Psoas muscle (tissue), 8 donors: ENCODE measurements around the gene RHOBTB3. TPM values are rescaled to one million over a fixed set of nuclear protein-coding genes. Genes with fewer than 3 reads are reported as not detected.
A peak's percentile ranks its signal among the peaks of the same experiment; 100 is the strongest.

Source experiments
- ATAC-seq, 4 donors: fragments of 200-7000 bp; cut with Tn5 transposase; one replicate each; pipeline ENCODE4 v1.9.1; 2020; ENCODE audit warnings: moderate library complexity in 3 of 4, mild to moderate bottlenecking in 2 of 4
- DNase-seq, 2 donors: peaks; one replicate each; pipeline ENCODE4 v3.0.0-alpha.2; 2020
- H3K27ac ChIP-seq: fragments of 200-600 bp; one replicate; pipeline ENCODE4 v1.8.0; 2022
- H3K27me3 ChIP-seq, 3 donors: fragments of 200-600 bp in 1 of 3; one replicate each; pipeline versions ENCODE4 v1.6.1 to v1.8.0; 2013 to 2022; ENCODE audit warnings: low read length in 2 of 3, mild to moderate bottlenecking in 2 of 3, moderate library complexity in 1 of 3; ENCODE audit not compliant: insufficient read depth in 3 of 3
- H3K36me3 ChIP-seq, 2 donors: fragments of 200-600 bp in 1 of 2; one replicate each; pipeline versions ENCODE4 v1.6.1 to v1.8.0; 2013 to 2022; ENCODE audit warnings: low read depth in 1 of 2, mild to moderate bottlenecking in 1 of 2, moderate library complexity in 1 of 2; ENCODE audit not compliant: insufficient read depth in 1 of 2
- H3K4me1 ChIP-seq: fragments of 200-600 bp; one replicate; pipeline ENCODE4 v1.8.0; 2022
- H3K4me3 ChIP-seq: fragments of 200-600 bp; one replicate; pipeline ENCODE4 v1.8.0; 2022; ENCODE audit warnings: mild to moderate bottlenecking
- H3K9me3 ChIP-seq: fragments of 200-600 bp; one replicate; pipeline ENCODE4 v1.8.0; 2022
- CTCF ChIP-seq: fragments of 200-600 bp; IDR thresholded peaks from one replicate; pipeline ENCODE4 v1.8.0; 2022; ENCODE audit warnings: antibody characterized with exemption
- WGBS, 3 donors: extraction: QIAGEN DNeasy Blood & Tissue Kit; methylation state at CpG; one replicate each; pipeline versions ENCODE4 v1.1.6 to v1.1.7; 2013; 5-methylcytosine and 5-hydroxymethylcytosine counted together
- intact Hi-C, 2 donors: fragments of 100-400 bp; cut with DNase I; formaldehyde crosslinking; loops; one replicate each; pipeline versions ENCODE4 v1.11.0 to v1.14.2; 2022
- polyA plus RNA-seq, 3 donors: library from polyadenylated mRNA; stranded (reverse); fragments of 200-250 nt; gene quantifications; one replicate each; pipeline ENCODE4 v1.2.3, GENCODE V29; 2013
- total RNA-seq, 4 donors: library from RNA; stranded (reverse); fragmentation: NEBNext Ultra II Directional in 2 of 4; extraction: Animal tissue kit (Norgen Biotek cat#: 25700) in 2 of 4; gene quantifications; one replicate each; pipeline versions ENCODE4 v1.2.1 to v1.2.4, GENCODE V29; 2021 to 2023
- donor health status: healthy with polysubstance abuse.
- donor health status: DM: no; HTN: no; CAD: no; lungs with moderate emphysema.
- donor health status: Bipolar disorder and iron deficiency.
- donor health status: healthy.
- donor health status: DM: yes; HTN: yes; CAD: no.
- donor health status: DM: no; HTN: no; CAD: no.
- donor health status: DM: no; HTN: no; CAD: no.
- donor health status: DM: yes; HTN: yes; CAD: no.

RHOBTB3 gene
- total and polyA plus RNA-seq, 7 donors, result 19.0 to 86.0 (median 53.2) TPM

- no peak overlapping the region for H3K4me3 ChIP-seq
- TF ChIP-seq CTCF, result no peak
- H3K4me1 ChIP-seq, result peaks cover 50% of the 10 kb centered on the region
- no peaks in the 10 kb centered on the region for H3K27me3 ChIP-seq
- peak; percentile 23 to 63 (median 47) for ATAC-seq
- intact Hi-C loops, result no loop called here
- H3K9me3 ChIP-seq, result no peaks in the 10 kb centered on the region
- peak; percentile 49 to 87 for DNase-seq
- H3K36me3 ChIP-seq, result no peaks in the 10 kb centered on the region
- WGBS, 3 donors, result 62 to 78% (median 64%) methylated on average over 8 of the region's 8 CpGs
- peak overlapping the region; percentile 97 for H3K27ac ChIP-seq
These were observed 106.9 kb downstream of the RHOBTB3 start for GRCh38 chr5:95838001-95838520.

- H3K4me1 ChIP-seq, result peaks cover 55% of the 10 kb centered on the region
- DNase-seq (no peak), ATAC-seq (no peak)
- intact Hi-C loops, result no loop called here
- no peaks in the 10 kb centered on the region for H3K27me3 ChIP-seq
- no peaks in the 10 kb centered on the region for H3K36me3 ChIP-seq
- H3K9me3 ChIP-seq, result no peaks in the 10 kb centered on the region
- WGBS, 3 donors, result 64 to 100% (median 79%) methylated on average over 1 of the region's 1 CpG
- no peak for TF ChIP-seq CTCF
- H3K4me3 ChIP-seq, result no peak overlapping the region
- peak overlapping the region; percentile 97 for H3K27ac ChIP-seq
These were observed 107.4 kb downstream of the RHOBTB3 start for GRCh38 chr5:95838556-95838955.

GRCh38 chr5:95839658-95840057 lies 108.5 kb downstream of the RHOBTB3 start:
- H3K36me3 ChIP-seq, result no peaks in the 10 kb centered on the region
- DNase-seq (no peak), ATAC-seq (no peak)
- TF ChIP-seq CTCF, result no peak
- intact Hi-C loops, result no loop called here
- no peaks in the 10 kb centered on the region for H3K27me3 ChIP-seq
- H3K9me3 ChIP-seq, result no peaks in the 10 kb centered on the region
- H3K4me1 ChIP-seq, result peaks cover 51% of the 10 kb centered on the region
- 71 to 82% (median 74%) methylated on average over 2 of the region's 2 CpGs for WGBS, 3 donors
- H3K4me3 ChIP-seq, result no peak overlapping the region
- peak overlapping the region; percentile 10 for H3K27ac ChIP-seq

GRCh38 chr5:95840956-95841705 lies 110.0 kb downstream of the RHOBTB3 start:
- Histone ChIP-seq H3K27ac (peak overlapping the region; percentile 76), H3K9me3 (no peaks in the 10 kb centered on the region), H3K4me3 (no peak overlapping the region), H3K4me1 (peaks cover 42% of the 10 kb centered on the region), H3K27me3 (no peaks in the 10 kb centered on the region), H3K36me3 (no peaks in the 10 kb centered on the region)
- ATAC-seq (no peak), DNase-seq (no peak)
- no peak for TF ChIP-seq CTCF
- 83 to 93% (median 91%) methylated on average over 1 of the region's 1 CpG for WGBS, 3 donors
- intact Hi-C loops, result no loop called here
